Measurements from ENCODE around the gene TSEN15.

DNA sequence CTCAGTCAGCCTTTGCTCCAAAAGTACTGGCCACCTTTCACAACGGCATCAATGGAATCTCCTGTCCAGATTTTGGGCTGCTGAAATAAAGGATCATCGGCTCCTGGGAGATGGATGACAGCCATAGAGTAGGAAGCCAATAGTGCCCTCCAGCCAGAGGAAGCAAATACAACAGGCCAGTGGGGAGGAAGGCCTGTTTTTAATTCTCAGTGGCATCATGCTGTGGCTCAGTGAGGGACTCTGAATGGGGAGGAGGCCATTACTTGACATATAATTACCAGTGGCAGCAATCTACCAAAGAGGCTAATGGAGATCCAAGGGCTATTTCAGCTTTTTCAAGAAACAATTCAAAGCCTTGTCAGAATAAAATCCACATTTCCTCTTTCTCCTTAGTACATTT lies 40.7 kb upstream of the TSEN15 start:
- TF ChIP-seq, protein P1, sequence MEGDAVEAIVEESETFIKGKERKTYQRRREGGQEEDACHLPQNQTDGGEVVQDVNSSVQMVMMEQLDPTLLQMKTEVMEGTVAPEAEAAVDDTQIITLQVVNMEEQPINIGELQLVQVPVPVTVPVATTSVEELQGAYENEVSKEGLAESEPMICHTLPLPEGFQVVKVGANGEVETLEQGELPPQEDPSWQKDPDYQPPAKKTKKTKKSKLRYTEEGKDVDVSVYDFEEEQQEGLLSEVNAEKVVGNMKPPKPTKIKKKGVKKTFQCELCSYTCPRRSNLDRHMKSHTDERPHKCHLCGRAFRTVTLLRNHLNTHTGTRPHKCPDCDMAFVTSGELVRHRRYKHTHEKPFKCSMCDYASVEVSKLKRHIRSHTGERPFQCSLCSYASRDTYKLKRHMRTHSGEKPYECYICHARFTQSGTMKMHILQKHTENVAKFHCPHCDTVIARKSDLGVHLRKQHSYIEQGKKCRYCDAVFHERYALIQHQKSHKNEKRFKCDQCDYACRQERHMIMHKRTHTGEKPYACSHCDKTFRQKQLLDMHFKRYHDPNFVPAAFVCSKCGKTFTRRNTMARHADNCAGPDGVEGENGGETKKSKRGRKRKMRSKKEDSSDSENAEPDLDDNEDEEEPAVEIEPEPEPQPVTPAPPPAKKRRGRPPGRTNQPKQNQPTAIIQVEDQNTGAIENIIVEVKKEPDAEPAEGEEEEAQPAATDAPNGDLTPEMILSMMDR (IDR thresholded peaks at IDR 0.05), result no peak
- TF ChIP-seq POLR2A (IDR thresholded peaks at IDR 0.05), result no peak
